ENCODE results near the gene NHP2.

DNA sequence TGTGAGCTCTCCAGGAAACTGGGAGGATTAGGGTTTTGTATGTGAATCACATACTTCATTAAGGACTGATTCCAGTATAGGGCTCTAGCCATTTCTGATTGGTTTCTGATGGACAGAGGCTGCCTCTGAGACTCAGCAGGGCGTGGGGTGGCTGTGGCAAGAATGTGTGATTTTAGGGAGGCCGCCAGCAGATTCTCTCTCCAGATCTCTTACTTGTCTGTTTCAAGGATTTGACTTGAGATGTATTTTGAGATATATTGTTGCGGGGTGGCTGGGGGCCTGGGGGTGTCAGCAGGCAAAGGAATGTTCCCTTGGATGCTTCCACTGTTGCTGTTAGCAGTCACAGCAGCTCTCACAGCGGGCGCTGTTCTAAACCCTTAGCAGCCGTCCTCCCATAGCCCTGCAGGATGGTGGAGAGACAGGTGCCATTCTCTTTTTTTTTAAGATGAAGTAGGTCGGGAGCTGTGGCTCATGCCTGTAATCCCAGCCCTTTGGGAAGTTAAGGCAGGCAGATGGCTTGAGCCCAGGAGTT, 42.7 kb upstream of the NHP2 start:
- TF ChIP-seq, protein P1, sequence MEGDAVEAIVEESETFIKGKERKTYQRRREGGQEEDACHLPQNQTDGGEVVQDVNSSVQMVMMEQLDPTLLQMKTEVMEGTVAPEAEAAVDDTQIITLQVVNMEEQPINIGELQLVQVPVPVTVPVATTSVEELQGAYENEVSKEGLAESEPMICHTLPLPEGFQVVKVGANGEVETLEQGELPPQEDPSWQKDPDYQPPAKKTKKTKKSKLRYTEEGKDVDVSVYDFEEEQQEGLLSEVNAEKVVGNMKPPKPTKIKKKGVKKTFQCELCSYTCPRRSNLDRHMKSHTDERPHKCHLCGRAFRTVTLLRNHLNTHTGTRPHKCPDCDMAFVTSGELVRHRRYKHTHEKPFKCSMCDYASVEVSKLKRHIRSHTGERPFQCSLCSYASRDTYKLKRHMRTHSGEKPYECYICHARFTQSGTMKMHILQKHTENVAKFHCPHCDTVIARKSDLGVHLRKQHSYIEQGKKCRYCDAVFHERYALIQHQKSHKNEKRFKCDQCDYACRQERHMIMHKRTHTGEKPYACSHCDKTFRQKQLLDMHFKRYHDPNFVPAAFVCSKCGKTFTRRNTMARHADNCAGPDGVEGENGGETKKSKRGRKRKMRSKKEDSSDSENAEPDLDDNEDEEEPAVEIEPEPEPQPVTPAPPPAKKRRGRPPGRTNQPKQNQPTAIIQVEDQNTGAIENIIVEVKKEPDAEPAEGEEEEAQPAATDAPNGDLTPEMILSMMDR (conservative IDR thresholded peaks at IDR 0.05 in 1 of 2, IDR thresholded peaks at IDR 0.05 in 1 of 2; ENCODE audit: extremely low read depth in 1 of 2, insufficient read depth in 1 of 2, low read depth in 1 of 2, low read length in 2 of 2) = no peak
- no peak for TF ChIP-seq EZH2 (IDR thresholded peaks at IDR 0.05; ENCODE audit: borderline replicate concordance, low read length)

Data from mammary epithelial cell (primary cell).